ENCODE results near the gene GRID1.
A peak's percentile ranks its signal among the peaks of the same experiment; 100 is the strongest.

GRID1 gene

DNA sequence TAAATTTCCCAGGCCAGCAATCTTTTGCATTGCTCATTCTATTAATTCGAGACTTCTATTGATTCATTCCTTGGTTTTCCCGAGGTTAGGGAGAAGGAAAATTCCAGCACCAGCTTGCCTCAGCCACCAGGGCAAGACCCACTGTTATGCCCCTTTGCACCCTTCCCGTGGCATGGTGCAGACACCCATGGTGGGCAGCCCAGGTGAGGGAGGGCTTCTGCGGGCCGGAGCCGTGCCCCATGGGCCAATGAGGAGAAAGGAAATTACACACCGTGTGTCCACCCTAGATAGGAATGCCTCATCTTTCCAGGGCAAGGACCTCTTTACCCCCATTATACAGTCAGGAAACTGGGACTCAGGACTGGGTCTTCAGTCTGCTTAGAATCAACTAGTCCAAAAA, 4.5 kb upstream of the GRID1 start:
- H3K27me3 ChIP-seq (ENCODE audit: low read depth): no peaks in the 10 kb centered on the region
- in situ Hi-C loops (cut with MboI; ENCODE audit: low sequenced_read_pairs): loop anchor here (25.0 kb wide), 1 partner anchor 584 kb away; no protein-coding TSS in a partner anchor
- no peaks in the 10 kb centered on the region for H3K36me3 ChIP-seq (replicated peaks)
- no peaks in the 10 kb centered on the region for H3K4me1 ChIP-seq
- no peak overlapping the region for H3K4me3 ChIP-seq
- H3K9me3 ChIP-seq: no peaks in the 10 kb centered on the region
- DNase-seq (ENCODE audit: low spot score in 2 of 2): no peak

DNA sequence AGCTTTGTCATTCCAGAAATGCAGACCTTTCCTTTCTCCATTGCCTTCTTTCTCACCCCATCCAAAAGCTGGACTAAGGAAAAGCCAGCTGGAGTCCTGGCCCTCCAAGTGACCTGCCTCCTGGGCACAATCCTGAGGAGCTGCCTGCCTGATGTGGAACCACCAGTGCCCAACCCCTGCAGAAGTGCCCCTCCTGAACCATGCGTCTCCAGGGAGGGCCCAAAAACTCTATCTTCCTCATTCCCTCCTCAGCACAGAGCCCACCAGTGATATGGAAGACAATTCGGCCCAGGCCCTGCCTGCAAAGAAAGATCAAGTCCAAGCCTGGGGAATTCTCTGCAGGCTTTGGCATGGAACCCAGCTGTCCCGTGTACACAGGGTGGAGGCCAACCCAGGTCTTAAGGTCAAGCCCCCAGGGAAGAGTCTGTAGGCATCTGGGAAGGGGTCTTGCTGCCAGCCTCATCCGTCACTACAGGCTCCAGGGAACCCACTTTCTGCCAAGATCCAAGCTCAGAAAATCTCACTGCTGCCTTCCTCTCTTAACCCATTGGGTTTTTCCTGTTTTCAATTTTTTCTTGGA, 3.5 kb upstream of the GRID1 start:
- in situ Hi-C loops (cut with MboI; ENCODE audit: low sequenced_read_pairs): loop anchor here (25.0 kb wide), 1 partner anchor 583 kb away; no protein-coding TSS in a partner anchor
- Histone ChIP-seq H3K27me3 (ENCODE audit: low read depth) (no peaks in the 10 kb centered on the region), H3K4me3 (no peak overlapping the region), H3K9me3 (no peaks in the 10 kb centered on the region), H3K4me1 (no peaks in the 10 kb centered on the region), H3K36me3 (replicated peaks) (no peaks in the 10 kb centered on the region)
- no peak for DNase-seq (ENCODE audit: low spot score in 2 of 2)

DNA sequence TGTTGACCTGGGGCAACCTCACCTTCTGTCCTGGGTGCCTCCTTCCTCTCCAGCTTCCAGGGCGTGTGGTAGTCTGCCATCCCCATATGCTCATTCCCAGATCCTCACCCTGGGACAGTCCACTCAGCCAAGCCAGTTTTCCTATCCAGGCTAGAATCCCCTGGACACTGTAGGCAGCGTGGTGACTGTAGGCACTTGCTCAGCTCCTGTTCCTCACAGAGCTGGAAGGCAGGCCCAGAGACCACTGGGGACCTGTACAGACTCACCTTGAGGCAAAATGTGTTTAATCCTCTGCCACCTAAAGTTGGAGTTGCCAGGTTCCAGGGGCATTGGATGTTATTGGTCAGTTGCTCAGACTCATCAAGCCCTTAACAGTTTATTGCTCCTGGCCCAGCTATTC, 2.4 kb upstream of the GRID1 start:
- no peak for DNase-seq (ENCODE audit: low spot score in 2 of 2)
- Histone ChIP-seq H3K27me3 (ENCODE audit: low read depth) (no peaks in the 10 kb centered on the region), H3K4me1 (no peaks in the 10 kb centered on the region), H3K9me3 (no peaks in the 10 kb centered on the region), H3K4me3 (no peak overlapping the region), H3K36me3 (replicated peaks) (no peaks in the 10 kb centered on the region)
- in situ Hi-C loops (cut with MboI; ENCODE audit: low sequenced_read_pairs): loop anchor here (25.0 kb wide), 1 partner anchor 582 kb away; no protein-coding TSS in a partner anchor

DNA sequence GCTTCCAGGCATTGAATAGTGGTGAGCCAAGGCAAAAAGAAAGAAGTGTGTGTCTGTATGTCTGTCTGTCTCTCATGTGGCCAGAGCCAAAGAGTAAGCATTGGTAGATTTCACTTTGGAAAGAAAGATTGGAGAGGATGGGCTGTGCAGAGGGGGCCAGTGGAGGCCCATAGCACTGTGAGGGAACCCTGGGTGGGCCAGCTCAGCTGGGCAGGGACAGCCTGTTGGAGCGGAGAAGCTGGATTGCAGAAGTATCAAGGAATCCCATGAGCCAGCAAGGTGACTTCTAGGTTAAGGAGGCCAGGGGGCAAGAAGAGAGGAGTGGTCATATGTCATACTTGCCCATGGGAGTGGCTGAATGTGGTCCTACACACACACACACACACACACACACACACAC, 1.5 kb upstream of the GRID1 start:
- Histone ChIP-seq H3K9me3 (no peaks in the 10 kb centered on the region), H3K4me3 (no peak overlapping the region), H3K4me1 (no peaks in the 10 kb centered on the region), H3K36me3 (replicated peaks) (no peaks in the 10 kb centered on the region), H3K27me3 (ENCODE audit: low read depth) (no peaks in the 10 kb centered on the region)
- DNase-seq (ENCODE audit: low spot score in 2 of 2): no peak
- in situ Hi-C loops (cut with MboI; ENCODE audit: low sequenced_read_pairs): loop anchor here (25.0 kb wide), 1 partner anchor 581 kb away; no protein-coding TSS in a partner anchor

DNA sequence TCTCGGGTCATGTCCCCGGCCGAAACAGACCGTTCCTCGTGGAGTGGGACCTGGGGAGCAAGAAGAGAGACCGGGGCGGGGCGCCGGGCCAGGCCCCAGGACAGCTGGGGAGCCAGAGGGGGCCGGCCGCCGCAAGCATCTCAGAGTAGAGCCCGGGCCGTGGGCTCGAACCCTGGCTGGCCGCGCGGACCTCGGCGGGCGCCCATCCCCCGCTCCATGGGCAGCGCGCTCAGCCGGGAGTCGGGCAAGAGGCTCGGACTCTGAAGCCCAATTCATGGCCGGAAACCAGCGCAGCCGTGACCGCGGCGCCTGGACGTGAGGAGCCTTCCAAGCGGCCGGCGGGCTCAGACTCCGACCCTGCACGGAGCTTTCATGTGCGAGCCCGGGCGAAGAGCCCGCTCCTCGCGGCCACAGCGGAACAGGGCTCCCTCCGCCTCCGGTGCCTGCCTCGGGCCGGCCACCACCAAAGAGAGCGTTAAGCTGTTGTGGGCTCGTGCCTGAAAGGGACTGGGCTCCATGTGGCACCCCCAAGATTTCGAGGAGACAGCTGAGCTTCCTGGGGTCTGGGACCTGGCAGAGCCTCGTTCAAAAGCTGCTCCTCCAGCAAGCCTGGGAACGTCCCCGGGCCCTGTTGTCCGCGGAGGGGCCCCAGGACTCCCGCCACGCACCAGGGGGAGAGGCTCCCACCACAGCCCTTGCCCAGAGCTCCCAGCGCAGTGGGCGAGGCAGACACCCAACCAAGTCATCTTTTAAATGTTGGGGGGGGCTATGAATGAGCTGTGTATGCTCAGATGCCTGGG, 757 bp upstream of the GRID1 start:
- peak overlapping the region; percentile 36 for H3K4me3 ChIP-seq
- no peaks in the 10 kb centered on the region for H3K27me3 ChIP-seq (ENCODE audit: low read depth)
- H3K9me3 ChIP-seq: no peaks in the 10 kb centered on the region
- no peaks in the 10 kb centered on the region for H3K4me1 ChIP-seq
- H3K36me3 ChIP-seq (replicated peaks): no peaks in the 10 kb centered on the region
- in situ Hi-C loops (cut with MboI; ENCODE audit: low sequenced_read_pairs): loop anchor here (25.0 kb wide), 1 partner anchor 580 kb away; no protein-coding TSS in a partner anchor
- no peak for DNase-seq (ENCODE audit: low spot score in 2 of 2)

DNA sequence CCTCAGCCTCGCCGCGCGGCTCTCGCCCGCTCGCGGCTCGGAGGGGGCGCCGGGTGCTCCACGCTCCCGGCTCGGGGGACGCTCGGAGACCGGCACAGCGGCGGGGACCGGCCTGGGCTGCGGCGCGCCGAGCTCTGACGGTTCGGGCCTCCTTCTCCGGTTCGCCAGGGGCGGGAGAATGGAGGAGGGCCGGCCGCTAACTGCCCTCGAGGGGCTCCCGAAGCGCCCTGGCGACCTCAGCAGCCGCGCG, 232 bp upstream of the GRID1 start:
- H3K27me3 ChIP-seq (ENCODE audit: low read depth): no peaks in the 10 kb centered on the region
- peak overlapping the region; percentile 36 for H3K4me3 ChIP-seq

DNA sequence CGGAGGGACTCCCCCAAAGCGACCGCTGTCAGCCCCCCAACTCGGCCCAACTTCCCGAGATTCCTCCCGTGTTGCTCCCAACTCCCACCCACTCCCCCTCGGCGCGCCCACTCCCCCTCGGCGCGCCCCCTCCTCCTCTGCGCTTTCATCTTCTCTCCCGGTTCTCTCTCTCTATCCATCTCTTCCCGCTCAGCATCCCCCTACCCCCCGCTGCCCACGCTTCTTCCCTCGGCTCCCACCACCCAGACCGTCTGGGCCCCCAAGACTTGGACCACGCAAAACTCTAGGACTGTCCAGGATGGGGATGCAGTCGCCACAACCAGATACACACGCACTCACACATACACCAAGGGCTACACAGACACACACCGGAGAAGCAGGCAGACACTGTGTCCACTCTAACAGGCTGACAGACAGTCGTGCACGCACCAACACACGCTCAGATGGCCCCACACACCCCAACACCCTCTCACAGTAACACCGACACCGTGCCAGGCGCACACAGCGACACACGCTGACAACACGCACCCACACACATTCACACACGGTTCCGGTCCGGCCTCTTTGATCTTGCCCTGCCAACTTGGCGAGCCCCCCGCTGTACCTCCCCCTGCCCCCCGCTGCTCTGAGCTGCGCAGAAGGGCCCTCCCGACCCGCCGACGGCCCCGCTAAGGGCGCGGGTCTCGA, 1.1 kb downstream of the GRID1 start:
- in situ Hi-C loops (cut with MboI; ENCODE audit: low sequenced_read_pairs): loop anchor here (25.0 kb wide), 1 partner anchor 578 kb away; no protein-coding TSS in a partner anchor
- no peaks in the 10 kb centered on the region for H3K27me3 ChIP-seq (ENCODE audit: low read depth)
- 0 out of 2 replicates have a peak, but pooled peaks cover 3% of the 10 kb centered on the region for H3K4me1 ChIP-seq
- H3K4me3 ChIP-seq: peak overlapping the region; percentile 45
- no peak for DNase-seq (ENCODE audit: low spot score in 2 of 2)
- H3K9me3 ChIP-seq: no peaks in the 10 kb centered on the region
- no peaks in the 10 kb centered on the region for H3K36me3 ChIP-seq (replicated peaks)

More for the DNA sequence above, 232 bp upstream of the GRID1 start:
- no peaks in the 10 kb centered on the region for H3K4me1 ChIP-seq
- H3K9me3 ChIP-seq: no peaks in the 10 kb centered on the region
- no peak for DNase-seq (ENCODE audit: low spot score in 2 of 2)
- H3K36me3 ChIP-seq (replicated peaks): no peaks in the 10 kb centered on the region
- in situ Hi-C loops (cut with MboI; ENCODE audit: low sequenced_read_pairs): loop anchor here (25.0 kb wide), 1 partner anchor 580 kb away; no protein-coding TSS in a partner anchor

DNA sequence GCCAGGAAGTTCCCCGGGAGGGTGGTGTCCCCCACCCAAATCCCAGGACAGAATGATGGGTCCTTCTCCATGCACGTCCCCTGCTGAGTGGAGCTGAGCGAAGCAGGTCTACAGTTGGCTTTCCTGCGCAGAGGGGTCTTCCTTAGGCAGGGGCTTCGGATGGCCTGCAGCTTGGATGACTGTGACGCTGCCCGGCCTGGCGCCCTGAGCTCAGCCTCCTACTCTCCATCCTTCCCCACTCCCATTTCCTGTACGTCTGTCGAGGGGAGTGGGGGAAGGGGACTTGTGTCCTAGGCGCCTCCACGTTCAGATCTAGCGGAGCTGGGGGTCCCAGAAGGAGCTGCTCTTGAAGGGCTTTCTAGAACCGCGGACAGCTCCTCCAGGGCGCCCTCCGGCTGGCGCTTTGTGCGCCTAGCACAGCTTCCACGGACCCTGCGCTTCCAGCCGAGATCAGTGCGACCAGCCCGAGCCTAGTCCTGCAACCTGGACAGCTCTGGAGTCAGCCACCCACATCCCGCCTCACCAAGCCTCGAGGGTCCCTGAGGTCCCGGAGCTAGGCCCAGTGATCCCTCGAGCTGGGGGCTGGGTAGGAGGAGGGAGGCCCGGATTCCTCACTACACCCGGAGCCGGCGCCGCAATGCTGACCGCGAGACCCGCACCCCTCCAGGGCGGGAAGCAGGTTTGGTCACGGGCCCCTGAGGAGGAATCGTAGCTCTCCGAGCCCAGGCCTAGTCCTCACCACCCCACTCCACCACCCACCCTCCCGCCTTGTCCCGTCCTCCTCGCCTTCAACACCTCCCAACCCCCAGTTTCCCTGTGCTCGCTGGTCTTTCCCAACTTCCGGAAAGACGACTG, 1.9 kb downstream of the GRID1 start:
- H3K36me3 ChIP-seq (replicated peaks): no peaks in the 10 kb centered on the region
- peak overlapping the region; percentile 45 for H3K4me3 ChIP-seq
- no peaks in the 10 kb centered on the region for H3K27me3 ChIP-seq (ENCODE audit: low read depth)
- no peaks in the 10 kb centered on the region for H3K9me3 ChIP-seq
- in situ Hi-C loops (cut with MboI; ENCODE audit: low sequenced_read_pairs): loop anchor here (25.0 kb wide), 1 partner anchor 577 kb away; no protein-coding TSS in a partner anchor
- 0 out of 2 replicates have a peak, but pooled peaks cover 3% of the 10 kb centered on the region for H3K4me1 ChIP-seq
- no peak for DNase-seq (ENCODE audit: low spot score in 2 of 2)

DNA sequence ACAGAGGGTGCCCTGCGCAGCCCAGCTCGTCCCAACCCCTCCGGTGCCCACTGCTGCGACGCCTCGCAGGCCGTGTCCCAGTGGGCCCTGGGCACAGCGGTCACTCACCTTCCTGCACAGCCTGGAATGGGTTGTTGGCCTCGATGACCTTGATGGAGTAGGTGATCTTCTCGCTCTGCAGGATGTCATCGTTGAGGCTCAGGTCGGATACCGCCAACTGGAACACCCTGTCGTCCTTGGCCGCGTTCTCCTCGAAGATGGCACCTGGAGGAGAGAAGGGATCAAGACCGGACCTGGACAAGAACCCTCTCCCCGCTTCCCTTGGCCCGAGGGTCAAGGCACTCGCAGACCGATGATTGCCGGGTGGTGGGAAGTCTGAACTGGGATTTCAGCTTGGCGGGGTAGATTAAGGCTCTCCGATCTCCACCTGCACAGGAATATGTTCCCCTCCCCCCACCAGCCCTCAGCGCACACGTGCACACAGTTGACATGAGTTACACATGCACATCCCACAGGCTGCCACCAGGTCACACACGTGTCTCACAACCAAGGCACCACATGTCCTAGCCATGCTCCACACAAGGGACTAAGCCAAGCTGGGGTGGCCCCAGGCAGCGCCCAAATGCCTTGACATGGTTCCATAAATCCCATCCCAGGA, 2.6 kb downstream of the GRID1 start:
- Histone ChIP-seq H3K27me3 (ENCODE audit: low read depth) (no peaks in the 10 kb centered on the region), H3K4me3 (no peak overlapping the region), H3K4me1 (0 out of 2 replicates have a peak, but pooled peaks cover 3% of the 10 kb centered on the region), H3K9me3 (no peaks in the 10 kb centered on the region), H3K36me3 (replicated peaks) (no peaks in the 10 kb centered on the region)
- DNase-seq (ENCODE audit: low spot score in 2 of 2): no peak
- in situ Hi-C loops (cut with MboI; ENCODE audit: low sequenced_read_pairs): loop anchor here (25.0 kb wide), 1 partner anchor 577 kb away; no protein-coding TSS in a partner anchor

DNA sequence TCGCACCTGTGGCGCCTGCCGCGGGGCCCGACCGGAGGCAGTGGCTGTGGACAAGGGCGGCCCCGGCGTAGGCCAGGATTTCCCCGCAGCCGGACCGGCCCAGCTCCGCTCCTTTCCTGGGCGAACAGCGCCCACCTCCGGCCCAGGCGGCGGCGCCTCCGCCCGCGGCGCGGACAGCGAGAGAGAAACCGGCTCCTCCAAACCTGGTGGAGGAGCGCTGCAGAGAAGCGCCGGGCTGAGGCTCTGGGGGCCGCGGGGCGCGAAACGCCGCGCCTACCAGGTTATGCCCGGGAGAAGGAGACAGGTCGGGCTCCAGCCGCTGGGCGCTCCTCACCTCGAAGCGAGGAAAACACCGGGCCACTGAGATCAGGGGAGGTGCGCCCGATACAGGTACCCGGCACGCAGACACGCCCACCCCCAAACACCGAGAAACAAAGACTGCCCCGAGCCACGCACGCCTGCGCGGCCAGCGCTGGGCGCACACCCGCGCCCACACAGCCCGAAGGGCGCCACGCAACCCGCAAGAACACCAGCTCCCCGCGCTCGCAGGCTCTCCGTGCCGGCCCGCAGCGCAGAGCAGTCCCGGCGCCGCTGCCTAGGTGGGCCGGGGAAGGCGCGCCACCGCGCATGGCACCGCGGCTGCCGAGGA, 3.3 kb downstream of the GRID1 start:
- no peak overlapping the region for H3K4me3 ChIP-seq
- no peaks in the 10 kb centered on the region for H3K36me3 ChIP-seq (replicated peaks)
- in situ Hi-C loops (cut with MboI; ENCODE audit: low sequenced_read_pairs): loop anchor here (25.0 kb wide), 1 partner anchor 576 kb away; no protein-coding TSS in a partner anchor
- no peaks in the 10 kb centered on the region for H3K9me3 ChIP-seq
- H3K4me1 ChIP-seq: 0 out of 2 replicates have a peak, but pooled peaks cover 3% of the 10 kb centered on the region
- no peaks in the 10 kb centered on the region for H3K27me3 ChIP-seq (ENCODE audit: low read depth)
- no peak for DNase-seq (ENCODE audit: low spot score in 2 of 2)

DNA sequence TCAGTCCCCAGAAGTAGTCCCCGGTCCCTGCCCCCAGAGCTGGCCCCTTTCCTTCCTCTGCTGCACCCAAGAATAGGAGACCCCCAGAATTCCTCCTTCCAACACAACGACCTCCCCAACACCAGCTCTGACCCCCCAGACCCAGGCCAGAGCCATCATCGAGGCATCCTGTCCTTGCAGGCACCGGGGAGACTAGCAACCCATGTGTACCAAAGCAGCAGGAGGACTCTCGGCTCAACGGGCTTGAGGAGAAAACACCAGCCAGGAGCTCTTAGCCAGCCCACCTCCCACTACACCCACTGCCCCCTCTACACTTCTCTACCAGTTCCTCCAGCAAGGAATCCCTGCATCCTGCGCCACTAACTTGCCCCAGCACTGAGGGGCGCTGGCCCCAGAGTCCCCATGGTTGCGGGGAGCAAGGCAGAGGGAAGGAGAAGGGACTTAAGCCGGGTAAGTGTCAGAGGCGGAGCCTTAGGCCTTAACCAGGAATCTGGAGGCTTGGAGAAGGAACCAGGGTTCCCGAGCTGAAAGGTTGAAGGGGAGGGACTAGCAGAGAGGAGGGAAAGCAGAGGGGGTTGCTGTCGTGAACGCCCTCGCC, 3.9 kb downstream of the GRID1 start:
- DNase-seq (ENCODE audit: low spot score in 2 of 2): no peak
- in situ Hi-C loops (cut with MboI; ENCODE audit: low sequenced_read_pairs): loop anchor here (25.0 kb wide), 1 partner anchor 575 kb away; no protein-coding TSS in a partner anchor
- H3K36me3 ChIP-seq (replicated peaks): no peaks in the 10 kb centered on the region
- H3K27me3 ChIP-seq (ENCODE audit: low read depth): no peaks in the 10 kb centered on the region
- H3K4me1 ChIP-seq: 0 out of 2 replicates have a peak, but pooled peaks cover 3% of the 10 kb centered on the region
- H3K9me3 ChIP-seq: no peaks in the 10 kb centered on the region
- no peak overlapping the region for H3K4me3 ChIP-seq

DNA sequence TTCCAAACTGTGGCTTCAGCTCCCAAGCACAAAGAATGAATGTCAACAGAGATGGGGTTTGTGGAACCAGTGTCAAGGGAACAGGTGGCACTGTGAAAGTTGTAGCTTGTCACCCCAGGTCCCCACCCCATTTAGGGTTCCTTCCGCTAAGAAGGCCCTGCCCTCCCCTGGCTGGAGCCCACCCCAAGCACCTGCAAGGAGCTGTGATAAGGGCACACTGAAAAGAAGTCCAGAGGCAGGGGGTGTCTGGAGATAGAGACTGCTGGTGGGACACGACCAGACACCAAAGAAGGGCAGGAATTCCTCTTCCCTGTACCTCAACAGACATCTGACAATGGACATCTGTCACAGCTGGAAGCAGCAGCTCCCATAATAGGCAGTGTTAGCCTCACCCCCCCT, 4.5 kb downstream of the GRID1 start:
- Histone ChIP-seq H3K27me3 (ENCODE audit: low read depth) (no peaks in the 10 kb centered on the region), H3K36me3 (replicated peaks) (no peaks in the 10 kb centered on the region), H3K4me3 (no peak overlapping the region), H3K4me1 (0 out of 2 replicates have a peak, but pooled peaks cover 3% of the 10 kb centered on the region), H3K9me3 (no peaks in the 10 kb centered on the region)
- DNase-seq (ENCODE audit: low spot score in 2 of 2): no peak
- in situ Hi-C loops (cut with MboI; ENCODE audit: low sequenced_read_pairs): loop anchor here (25.0 kb wide), 1 partner anchor 575 kb away; no protein-coding TSS in a partner anchor
